OCI-LY7 (cell line): ENCODE data around the gene FRMPD2.

ENCODE experiments used
- EZH2phosphoT487 ChIP-seq: fragments of 200-600 bp; sonication (generic); IDR thresholded peaks from 2 replicates; pipeline ENCODE4 v1.6.1; 2018; ENCODE audit warnings: low read depth, borderline replicate concordance, mild to moderate bottlenecking, mixed run types, antibody characterized with exemption, low read length, moderate library complexity, mixed read lengths
- TF ChIP-seq, protein P1 (sequence below): fragments of 200-600 bp; sonication (generic); conservative IDR thresholded peaks from 2 replicates; pipeline ENCODE4 v1.5.1; 2014; ENCODE audit warnings: mild to moderate bottlenecking, antibody characterized with exemption, low read length, moderate library complexity, mixed read lengths

- TF ChIP-seq, protein P1, sequence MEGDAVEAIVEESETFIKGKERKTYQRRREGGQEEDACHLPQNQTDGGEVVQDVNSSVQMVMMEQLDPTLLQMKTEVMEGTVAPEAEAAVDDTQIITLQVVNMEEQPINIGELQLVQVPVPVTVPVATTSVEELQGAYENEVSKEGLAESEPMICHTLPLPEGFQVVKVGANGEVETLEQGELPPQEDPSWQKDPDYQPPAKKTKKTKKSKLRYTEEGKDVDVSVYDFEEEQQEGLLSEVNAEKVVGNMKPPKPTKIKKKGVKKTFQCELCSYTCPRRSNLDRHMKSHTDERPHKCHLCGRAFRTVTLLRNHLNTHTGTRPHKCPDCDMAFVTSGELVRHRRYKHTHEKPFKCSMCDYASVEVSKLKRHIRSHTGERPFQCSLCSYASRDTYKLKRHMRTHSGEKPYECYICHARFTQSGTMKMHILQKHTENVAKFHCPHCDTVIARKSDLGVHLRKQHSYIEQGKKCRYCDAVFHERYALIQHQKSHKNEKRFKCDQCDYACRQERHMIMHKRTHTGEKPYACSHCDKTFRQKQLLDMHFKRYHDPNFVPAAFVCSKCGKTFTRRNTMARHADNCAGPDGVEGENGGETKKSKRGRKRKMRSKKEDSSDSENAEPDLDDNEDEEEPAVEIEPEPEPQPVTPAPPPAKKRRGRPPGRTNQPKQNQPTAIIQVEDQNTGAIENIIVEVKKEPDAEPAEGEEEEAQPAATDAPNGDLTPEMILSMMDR = no peak
- no peak for TF ChIP-seq EZH2phosphoT487
Observed at GRCh38 chr10:48251525-48252353, 22.8 kb downstream of the FRMPD2 start.
